RWPE2 (cell line): Measurements from ENCODE around the gene COL27A1.

ENCODE experiments used
- ATAC-seq: fragments of 200-7000 bp; cut with Tn5 transposase; 3 replicates; pipeline ENCODE4 v1.9.1; 2021; ENCODE audit warnings: low read depth
- DNase-seq: peaks from one replicate; pipeline ENCODE4 v3.0.0-alpha.2; 2020; ENCODE audit warnings: low spot score
- H3K27ac ChIP-seq: fragments of 450-650 bp; 2 replicates; pipeline ENCODE4 v1.5.1; 2017; ENCODE audit warnings: mild to moderate bottlenecking; ENCODE audit not compliant: poor library complexity, severe bottlenecking
- H3K27me3 ChIP-seq: fragments of 250-450 bp; sonication (Bioruptor Pico); 2 replicates; pipeline ENCODE4 v1.5.1; 2021; ENCODE audit warnings: mild to moderate bottlenecking, moderate library complexity; ENCODE audit not compliant: insufficient read depth, poor library complexity, severe bottlenecking
- H3K36me3 ChIP-seq: fragments of 250-450 bp; sonication (Bioruptor Pico); 2 replicates; pipeline ENCODE4 v1.5.1; 2020; ENCODE audit warnings: low read depth, mild to moderate bottlenecking, moderate library complexity
- H3K4me1 ChIP-seq: fragments of 250-450 bp; sonication (Bioruptor Pico); 2 replicates; pipeline ENCODE4 v1.5.1; 2021; ENCODE audit warnings: mild to moderate bottlenecking, moderate library complexity; ENCODE audit not compliant: insufficient read depth, poor library complexity, severe bottlenecking
- H3K4me3 ChIP-seq: fragments of 250-450 bp; sonication (Bioruptor Pico); 2 replicates; pipeline ENCODE4 v1.5.1; 2021; ENCODE audit warnings: mild to moderate bottlenecking, moderate library complexity; ENCODE audit not compliant: severe bottlenecking
- H3K9me3 ChIP-seq: fragments of 250-450 bp; sonication (Bioruptor Pico); 2 replicates; pipeline ENCODE4 v1.5.1; 2021; ENCODE audit warnings: mild to moderate bottlenecking, moderate library complexity; ENCODE audit not compliant: severe bottlenecking
- CTCF ChIP-seq: fragments of 450-650 bp; IDR thresholded peaks from one replicate; pipeline ENCODE4 v1.5.1; 2017; ENCODE audit warnings: mild to moderate bottlenecking, moderate library complexity; ENCODE audit not compliant: poor library complexity, severe bottlenecking

The COL27A1 gene

GRCh38 chr9:114141553-114142402 is 13.6 kb upstream of the COL27A1 start:
- H3K27ac ChIP-seq = no peak overlapping the region
- no peaks in the 10 kb centered on the region for H3K4me1 ChIP-seq
- no peaks in the 10 kb centered on the region for H3K36me3 ChIP-seq
- no peak for ATAC-seq
- no peaks in the 10 kb centered on the region for H3K9me3 ChIP-seq
- H3K27me3 ChIP-seq = no peaks in the 10 kb centered on the region
- H3K4me3 ChIP-seq = no peak overlapping the region
- no peak for DNase-seq
- TF ChIP-seq CTCF = no peak

- Histone ChIP-seq H3K27me3 (no peaks in the 10 kb centered on the region), H3K27ac (no peak overlapping the region), H3K4me1 (no peaks in the 10 kb centered on the region), H3K9me3 (no peaks in the 10 kb centered on the region), H3K36me3 (no peaks in the 10 kb centered on the region), H3K4me3 (no peak overlapping the region)
- no peak for ATAC-seq
- TF ChIP-seq CTCF = no peak
- DNase-seq = no peak
Measured at GRCh38 chr9:114143234-114143633, 12.1 kb upstream of the COL27A1 start.

- Histone ChIP-seq H3K27me3 (no peaks in the 10 kb centered on the region), H3K9me3 (no peaks in the 10 kb centered on the region), H3K36me3 (no peaks in the 10 kb centered on the region), H3K4me1 (no peaks in the 10 kb centered on the region), H3K27ac (no peak overlapping the region), H3K4me3 (no peak overlapping the region)
- TF ChIP-seq CTCF = no peak
- no peak for ATAC-seq
- DNase-seq = no peak
Measured at GRCh38 chr9:114146735-114147134, 8.6 kb upstream of the COL27A1 start.

GRCh38 chr9:114149181-114149580 is 6.2 kb upstream of the COL27A1 start:
- no peak for DNase-seq

More at GRCh38 chr9:114149181-114149580, 6.2 kb upstream of the COL27A1 start:
- Histone ChIP-seq H3K27me3 (peaks cover 1% of the 10 kb centered on the region), H3K4me1 (no peaks in the 10 kb centered on the region), H3K36me3 (no peaks in the 10 kb centered on the region), H3K4me3 (no peak overlapping the region), H3K9me3 (no peaks in the 10 kb centered on the region), H3K27ac (no peak overlapping the region)
- TF ChIP-seq CTCF = no peak
- no peak for ATAC-seq
